Motor neuron (in vitro differentiated cells): ENCODE measurements around the gene ACAD9. TPM values are rescaled to one million over a fixed set of nuclear protein-coding genes. Genes with fewer than 3 reads are reported as not detected.
"Not testable (repeated sequence)": the region's sequence is repeated elsewhere in the genome, so short reads cannot be mapped to it uniquely, and the experiment has no call there.

Source experiments
- ATAC-seq, 8 experiments: fragments of 200-7000 bp; cut with Tn5 transposase; replicated peaks in 6 of 8; 2 replicates each; pipeline ENCODE4 v1.8.0; 2021; ENCODE audit warnings: mild to moderate bottlenecking in 8 of 8, moderate library complexity in 8 of 8
- H3K27ac ChIP-seq, 2 donors: fragments of 250-450 bp; sonication (Bioruptor Pico); 2 replicates each; pipeline ENCODE4 v1.9.0; 2021; ENCODE audit warnings: antibody characterized with exemption in 2 of 2, mild to moderate bottlenecking in 2 of 2, moderate library complexity in 1 of 2
- H3K4me1 ChIP-seq, 2 donors: fragments of 250-450 bp; sonication (Bioruptor Pico); replicated peaks in 1 of 2; 2 replicates each; pipeline ENCODE4 v1.6.1; 2021; ENCODE audit warnings: antibody characterized with exemption in 2 of 2, mild to moderate bottlenecking in 2 of 2, moderate library complexity in 1 of 2
- H3K4me3 ChIP-seq, 5 donors: fragments of 250-450 bp; sonication (Bioruptor Pico); 2 replicates each; pipeline ENCODE4 v1.9.0; 2021; ENCODE audit warnings: antibody characterized with exemption in 5 of 5, mild to moderate bottlenecking in 5 of 5, moderate library complexity in 4 of 5
- WGBS, 10 experiments: fragments of 450-650 bp; shearing (Covaris generic); methylation state at CpG; one replicate each; pipeline ENCODE4 v1.0.0; 2022; 5-methylcytosine and 5-hydroxymethylcytosine counted together
- in situ Hi-C, 9 experiments: fragments of 400-800 bp; cut with MboI; loops; one replicate each; pipeline ENCODE4 v1.15.0; 2021; ENCODE audit warnings: low sequenced_read_pairs in 9 of 9, low pct_unique_long_range_greater_than_20kb in 2 of 9; ENCODE audit not compliant: unreplicated experiment in 9 of 9
- total RNA-seq, 8 experiments: library from RNA; unstranded; fragments of 300-600 nt; gene quantifications; 2 replicates each; pipeline versions ENCODE4 v1.2.3 to v1.2.4, GENCODE V29; 2022

Gene ACAD9
- total RNA-seq = 10 to 100 TPM; 19.3 to 63.3 (median 29.6) TPM

- ATAC-seq = peak; percentile 86 to 97 (median 94)
- 0 to 1% (median 0%) methylated on average over 1 to 26 of the region's 65 CpGs for WGBS, 10 experiments
- Histone ChIP-seq H3K4me3 (peak within 1 kb of the TSS; percentile 65 to 82 (median 77)), H3K4me1 (peaks cover 25 to 27% of the 10 kb centered on the region in 2 donors), H3K27ac (peak within 1 kb of the TSS; percentile 86 to 91)
- in situ Hi-C loops = no loop called here
These were observed at the start of gene ACAD9 for GRCh38 chr3:128879125-128879969. Gene ACAD9, plus strand, starts transcription at chr3:128879620. Its CDS starts 72 bp downstream, at chr3:128879692.

DNA sequence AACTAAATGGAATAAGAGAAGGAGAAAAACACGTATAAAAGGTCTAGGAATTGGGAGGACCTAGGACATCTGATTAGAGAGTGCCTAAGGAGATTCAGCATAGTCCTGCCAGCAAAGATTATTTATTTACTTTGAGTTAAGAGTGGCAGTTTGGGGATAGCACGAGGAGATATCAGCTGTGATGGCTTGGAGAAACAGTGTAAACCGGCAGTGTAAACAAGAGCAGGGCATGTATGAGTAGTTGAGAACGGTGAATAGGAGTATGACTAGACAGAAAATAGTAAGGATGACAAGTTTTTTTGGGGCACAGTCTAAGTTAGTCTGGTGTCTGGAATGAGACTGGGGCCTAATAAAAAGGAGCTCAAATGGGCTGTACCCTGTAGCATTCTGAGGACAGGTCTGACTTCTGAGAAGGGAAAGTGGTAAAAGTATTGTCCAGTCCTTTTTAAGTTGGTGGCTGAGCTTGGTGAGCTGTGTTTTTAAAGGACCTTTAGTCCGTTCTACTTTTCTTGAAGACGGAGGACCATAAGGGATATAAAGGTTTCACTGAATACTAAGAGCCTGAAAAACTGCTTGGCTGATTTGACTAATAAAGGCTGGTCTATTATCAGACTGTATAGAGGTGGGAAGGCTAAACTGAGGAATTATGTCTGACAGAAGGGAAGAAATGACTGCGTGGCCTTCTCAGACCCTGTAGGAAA is 49.3 kb upstream of the ACAD9 start:
- in situ Hi-C loops, H3K27ac ChIP-seq, ATAC-seq, H3K4me1 ChIP-seq, H3K4me3 ChIP-seq: not testable (repeated sequence)
- 60 to 100% (median 85%) methylated on average over 1 to 4 of the region's 7 CpGs; no CpG with 5 or more reads in 4 of the 10 experiments for WGBS, 10 experiments

DNA sequence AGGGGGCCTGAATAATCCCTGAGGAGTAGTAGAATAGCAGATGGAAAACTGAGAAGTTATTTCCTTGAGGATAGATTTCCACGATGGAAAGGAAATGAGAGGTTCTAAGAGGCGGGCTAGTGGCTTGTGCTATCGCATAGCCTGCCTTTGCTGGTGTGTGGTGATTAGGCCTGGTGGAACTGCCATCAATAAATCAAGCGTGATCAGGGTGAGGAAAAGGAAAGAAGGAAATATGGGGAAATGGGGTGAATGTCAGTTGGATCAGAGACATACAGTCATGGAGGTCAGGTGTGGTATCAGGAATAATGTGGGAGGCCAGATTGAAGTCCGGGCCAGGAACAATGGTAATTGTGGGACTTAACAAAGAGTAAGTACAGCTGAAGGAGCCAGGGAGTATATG is 48.7 kb upstream of the ACAD9 start:
- H3K4me3 ChIP-seq, in situ Hi-C loops, H3K27ac ChIP-seq, H3K4me1 ChIP-seq, ATAC-seq: not testable (repeated sequence)
- WGBS, 10 experiments = 75 to 100% (median 100%) methylated on average over 1 to 4 of the region's 5 CpGs; no CpG with 5 or more reads in 4 of the 10 experiments

GRCh38 chr3:128832979-128833378 is 46.4 kb upstream of the ACAD9 start:
- H3K4me1 ChIP-seq, H3K27ac ChIP-seq, H3K4me3 ChIP-seq, ATAC-seq, in situ Hi-C loops: not testable (repeated sequence)
- WGBS, 10 experiments = 50 to 100% (median 88%) methylated on average over 1 to 5 of the region's 5 CpGs; no CpG with 5 or more reads in 3 of the 10 experiments

GRCh38 chr3:128835096-128835495 is 44.3 kb upstream of the ACAD9 start:
- no peak for ATAC-seq
- in situ Hi-C loops = no loop called here
- H3K27ac ChIP-seq = no peak overlapping the region
- WGBS, 10 experiments = 66 to 100% (median 92%) methylated on average over 1 to 4 of the region's 4 CpGs; no CpG with 5 or more reads in 3 of the 10 experiments
- peaks cover 0 to 5% of the 10 kb centered on the region in 2 donors for H3K4me1 ChIP-seq
- H3K4me3 ChIP-seq = no peak overlapping the region

DNA sequence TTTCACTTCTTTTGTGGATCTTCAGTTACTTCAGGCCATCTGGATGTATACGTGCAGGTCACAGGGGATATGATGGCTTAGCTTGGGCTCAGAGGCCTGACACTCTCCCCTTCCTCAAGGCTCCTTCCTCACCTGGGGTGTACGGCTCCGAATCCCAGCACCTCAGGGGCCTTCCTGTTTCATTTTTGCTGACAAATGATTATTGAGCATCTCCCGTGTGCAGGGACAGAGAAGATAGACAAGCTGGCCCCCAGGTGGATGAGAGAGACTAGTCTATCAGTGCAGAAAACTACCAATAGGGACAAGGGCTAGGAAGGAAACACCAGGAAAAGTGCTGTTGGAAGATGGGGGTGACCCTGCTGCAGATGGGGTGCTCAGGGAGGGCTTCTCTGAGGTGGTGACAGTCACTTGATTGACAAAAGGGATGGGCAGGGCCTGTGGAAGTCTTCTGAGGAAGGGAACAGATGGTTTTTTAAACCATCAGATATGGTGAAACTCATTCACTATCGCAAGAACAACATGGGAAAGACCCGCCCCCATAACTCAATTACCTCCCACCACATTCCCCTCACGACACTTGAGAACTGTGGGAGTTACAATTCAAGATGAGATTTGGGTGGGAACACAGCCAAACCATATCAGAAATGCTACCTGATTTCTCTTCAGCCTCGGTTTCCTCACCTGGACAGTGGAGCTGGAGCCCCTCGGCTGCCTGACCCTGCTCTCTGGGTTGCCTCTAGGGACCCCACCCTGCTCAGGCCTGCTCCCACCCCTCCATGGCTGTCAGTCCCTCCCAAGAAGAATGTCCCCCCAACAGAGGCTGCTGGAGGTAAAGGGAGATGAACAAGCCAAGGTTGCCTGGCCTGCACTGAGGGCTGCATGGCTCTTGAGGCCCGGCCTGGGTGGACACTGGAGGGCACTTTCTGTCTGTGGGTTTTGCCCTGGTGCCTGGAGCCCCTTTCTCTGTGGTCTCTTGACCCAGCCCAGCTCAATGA is 37.2 kb upstream of the ACAD9 start:
- peaks cover 12 to 13% of the 10 kb centered on the region in 2 donors for H3K4me1 ChIP-seq
- ATAC-seq = no peak
- WGBS, 10 experiments = 40 to 100% (median 58%) methylated on average over 1 to 3 of the region's 10 CpGs; no CpG with 5 or more reads in 5 of the 10 experiments
- in situ Hi-C loops = no loop called here
- H3K4me3 ChIP-seq = no peak overlapping the region
- no peak overlapping the region for H3K27ac ChIP-seq

GRCh38 chr3:128844502-128844901 is 34.9 kb upstream of the ACAD9 start:
- peaks cover 12 to 13% of the 10 kb centered on the region in 2 donors for H3K4me1 ChIP-seq
- in situ Hi-C loops = no loop called here
- no peak overlapping the region for H3K27ac ChIP-seq
- no CpG with 5 or more reads among the region's 6 CpGs for WGBS, 10 experiments
- ATAC-seq = no peak
- H3K4me3 ChIP-seq = no peak overlapping the region

- 20 to 100% (median 60%) methylated on average over 1 to 8 of the region's 14 CpGs; no CpG with 5 or more reads in 3 of the 10 experiments for WGBS, 10 experiments
- H3K4me3 ChIP-seq = peak overlapping the region in 3 of 5 donors; percentile 7 to 16 (median 15)
- in situ Hi-C loops = no loop called here
- peaks cover 12 to 13% of the 10 kb centered on the region in 2 donors for H3K4me1 ChIP-seq
- peak in 7 of 8 experiments; percentile 31 to 52 (median 42) for ATAC-seq
- H3K27ac ChIP-seq = no peak overlapping the region
These were observed 34.2 kb upstream of the ACAD9 start for GRCh38 chr3:128845119-128845777.

DNA sequence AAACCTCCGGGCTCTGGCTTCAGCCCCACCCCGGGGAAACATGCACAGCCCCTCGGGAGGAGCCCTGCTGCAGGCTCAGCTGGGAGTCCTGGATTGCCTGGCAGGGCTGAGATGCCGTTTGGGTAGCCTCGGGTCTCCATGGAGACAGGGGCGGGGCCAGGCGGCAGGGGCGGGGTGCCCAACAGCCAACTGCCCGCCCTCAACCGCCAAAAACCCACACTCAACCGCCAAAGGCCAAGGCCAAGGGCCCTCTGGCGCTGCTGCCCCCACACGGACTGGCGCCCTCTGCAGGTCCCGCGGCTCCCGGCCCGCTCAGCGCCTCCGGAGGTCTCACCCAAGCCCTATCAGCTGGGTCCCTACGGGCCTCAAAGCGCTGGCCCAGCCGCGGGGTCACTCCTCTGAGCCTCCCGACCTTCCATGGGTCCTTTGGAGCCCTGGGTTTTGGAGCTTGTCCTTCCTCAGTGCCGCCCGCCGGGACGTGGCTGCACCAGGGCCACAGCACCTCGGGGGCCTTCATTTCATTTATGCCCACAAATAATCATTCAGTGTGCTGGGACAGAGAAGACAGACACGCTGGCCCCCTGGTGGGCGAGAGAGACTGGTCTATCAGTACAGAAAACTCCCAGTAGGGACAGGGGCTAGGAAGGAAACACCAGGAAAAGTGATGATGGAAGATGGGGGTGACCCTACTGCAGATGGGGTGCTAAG is 33.5 kb upstream of the ACAD9 start:
- Histone ChIP-seq H3K4me1 (peaks cover 12 to 13% of the 10 kb centered on the region in 2 donors), H3K27ac (no peak overlapping the region), H3K4me3 (peak overlapping the region in 3 of 5 donors; percentile 7 to 16 (median 15))
- in situ Hi-C loops = no loop called here
- 0 to 56% (median 18%) methylated on average over 1 to 7 of the region's 32 CpGs; no CpG with 5 or more reads in 4 of the 10 experiments for WGBS, 10 experiments
- ATAC-seq = peak; percentile 88 to 96 (median 94)

DNA sequence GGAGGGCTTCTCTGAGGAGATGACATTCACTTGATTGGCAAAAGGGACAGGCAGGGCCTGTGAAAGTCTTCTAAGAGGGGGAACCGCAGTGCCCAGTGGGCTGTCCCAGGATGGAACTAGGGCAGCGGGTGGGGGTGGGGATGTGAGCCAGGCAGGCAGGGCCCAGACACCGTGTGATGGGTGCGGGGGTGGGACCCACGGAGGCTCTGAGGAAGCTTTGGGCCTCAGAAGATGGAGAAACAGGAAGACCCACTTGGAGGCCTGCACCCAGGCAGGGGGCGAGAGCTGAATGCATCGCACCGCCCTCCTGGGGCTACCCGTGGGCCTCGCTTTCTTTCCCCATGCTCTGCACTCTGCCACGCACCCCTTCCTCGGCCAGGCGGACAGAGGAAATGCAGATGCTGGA is 32.9 kb upstream of the ACAD9 start:
- no peak for ATAC-seq
- WGBS, 10 experiments = 70 to 100% (median 80%) methylated on average over 1 to 7 of the region's 13 CpGs; no CpG with 5 or more reads in 5 of the 10 experiments
- Histone ChIP-seq H3K27ac (no peak overlapping the region), H3K4me3 (no peak overlapping the region), H3K4me1 (peaks cover 12 to 13% of the 10 kb centered on the region in 2 donors)
- in situ Hi-C loops = no loop called here

- WGBS, 10 experiments = 55 to 89% (median 59%) methylated on average over 2 to 12 of the region's 15 CpGs; no CpG with 5 or more reads in 5 of the 10 experiments
- in situ Hi-C loops = no loop called here
- no peak for ATAC-seq
- H3K4me3 ChIP-seq = no peak overlapping the region
- H3K4me1 ChIP-seq = peaks cover 12 to 13% of the 10 kb centered on the region in 2 donors
- H3K27ac ChIP-seq = no peak overlapping the region
These were observed 31.6 kb upstream of the ACAD9 start for GRCh38 chr3:128847666-128848370.
